DOHH2 (cell line): Measurements from ENCODE around the gene ADAP1.

Source experiments
- CTCF ChIP-seq: fragments of 200-600 bp; sonication (generic); IDR thresholded peaks from one replicate; pipeline ENCODE4 v1.5.1; 2014; ENCODE audit warnings: antibody characterized with exemption, mild to moderate bottlenecking, low read depth, low read length; ENCODE audit not compliant: poor library complexity, severe bottlenecking
- EZH2phosphoT487 ChIP-seq: fragments of 200-600 bp; sonication (generic); IDR thresholded peaks from 2 replicates; pipeline ENCODE4 v1.6.1; 2017; ENCODE audit warnings: borderline replicate concordance, mild to moderate bottlenecking, antibody characterized with exemption, low read length, moderate library complexity, mixed read lengths

GRCh38 chr7:871900-872537, 82.5 kb downstream of the ADAP1 start:
- TF ChIP-seq CTCF (no peak), EZH2phosphoT487 (no peak)
